HG03575 (cell line): ENCODE data around the gene HCN2.

Experiments
- ATAC-seq: cut with Tn5 transposase; IDR thresholded peaks from one replicate; pipeline ENCODE4 v1.9.1; 2021; ENCODE audit not compliant: unreplicated experiment, insufficient number of reproducible peaks, low FRiP score; ENCODE audit errors: extremely low read depth

HCN2 gene

GRCh38 chr19:661427-662196 is 71.9 kb downstream of the HCN2 start:
- ATAC-seq, result no peak

- ATAC-seq, result no peak
These were observed 72.7 kb downstream of the HCN2 start for GRCh38 chr19:662207-662961.

- ATAC-seq, result no peak
These were observed 73.4 kb downstream of the HCN2 start, which contains the start of gene RNF126 for GRCh38 chr19:662962-663681. Gene RNF126, minus strand, starts transcription at chr19:663214. Its CDS starts 93 bp downstream, at chr19:663121.

- ATAC-seq, result no peak
These were observed 74.0 kb downstream of the HCN2 start for GRCh38 chr19:663682-664117.

GRCh38 chr19:664913-665443 is 75.3 kb downstream of the HCN2 start:
- no peak for ATAC-seq
